GM19238 (cell line): ENCODE measurements around the gene TNFRSF1B.
A peak's percentile ranks its signal among the peaks of the same experiment; 100 is the strongest.

Experiments used
- DNase-seq: peaks from one replicate; pipeline ENCODE4 v3.0.0; 2011; ENCODE audit warnings: low spot score; ENCODE audit not compliant: insufficient read length

The TNFRSF1B gene

DNA sequence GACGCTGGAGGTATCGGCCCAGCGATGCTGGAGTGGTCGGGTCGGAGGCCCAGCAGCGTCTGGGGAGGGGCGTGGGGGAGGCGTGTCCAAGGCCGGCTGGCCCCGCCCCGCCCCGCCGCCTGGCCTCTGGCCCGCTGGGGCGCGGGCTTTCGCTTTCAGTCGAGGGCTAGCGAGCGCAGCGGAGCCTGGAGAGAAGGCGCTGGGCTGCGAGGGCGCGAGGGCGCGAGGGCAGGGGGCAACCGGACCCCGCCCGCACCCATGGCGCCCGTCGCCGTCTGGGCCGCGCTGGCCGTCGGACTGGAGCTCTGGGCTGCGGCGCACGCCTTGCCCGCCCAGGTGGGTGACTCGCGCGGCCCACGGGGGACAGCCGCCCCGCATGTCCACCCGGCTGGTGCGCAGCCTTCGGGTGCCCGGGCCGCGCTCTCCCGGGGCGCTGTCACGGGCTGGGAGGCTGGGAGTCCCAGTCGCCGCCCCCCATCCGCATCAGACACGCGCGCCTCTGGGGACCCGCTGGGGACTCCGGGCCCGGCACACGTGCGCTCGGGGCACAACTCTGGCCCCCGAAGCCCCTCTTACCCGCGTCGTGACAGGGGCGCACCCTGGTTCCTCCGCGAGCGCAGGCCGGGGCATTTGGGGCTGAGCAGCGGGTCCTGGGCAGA lies at the start of gene TNFRSF1B:
Gene TNFRSF1B, plus strand, starts transcription at position 158 of the 659 bp plus-strand sequence. Its CDS starts 101 bp downstream, at position 259.
- DNase-seq: peak; percentile 88

DNA sequence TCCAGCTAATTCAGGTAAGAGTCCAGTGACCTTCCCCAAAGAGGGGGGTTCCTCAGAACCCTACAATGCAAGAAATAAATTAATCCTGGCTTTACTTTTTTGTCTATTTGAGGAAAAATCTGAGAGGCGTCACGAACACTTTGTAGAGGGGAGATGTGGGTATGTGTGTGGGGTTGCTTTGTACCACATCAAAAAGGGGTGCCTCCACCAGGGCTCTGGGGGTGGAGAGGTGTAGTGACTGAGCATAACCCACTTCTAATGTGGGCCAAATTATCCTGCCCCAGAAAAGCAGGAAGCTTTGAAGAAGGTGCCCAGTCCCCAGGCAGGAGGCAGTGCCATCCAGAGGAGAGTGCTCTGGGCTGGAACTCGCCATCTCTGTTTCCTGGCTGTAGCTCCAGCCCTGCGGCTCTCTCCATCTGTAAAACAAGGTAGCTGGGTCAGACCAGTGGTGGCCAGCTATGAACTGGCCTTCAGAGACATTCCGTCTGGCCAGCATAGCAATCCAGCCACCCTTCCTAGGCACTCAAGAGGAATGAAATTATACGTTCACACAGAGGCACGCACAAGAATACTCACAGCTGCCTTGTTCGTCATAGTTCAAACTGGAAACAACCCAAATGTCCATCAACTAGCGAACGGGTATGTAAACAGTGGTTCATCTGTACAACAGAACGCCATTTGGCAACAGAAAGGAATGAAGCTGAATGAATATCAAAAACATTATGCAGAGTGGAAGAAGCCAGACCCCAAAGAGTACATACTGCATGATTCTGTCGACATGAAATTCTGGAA lies 45.4 kb upstream of the TNFRSF1B start:
- DNase-seq: no peak

DNA sequence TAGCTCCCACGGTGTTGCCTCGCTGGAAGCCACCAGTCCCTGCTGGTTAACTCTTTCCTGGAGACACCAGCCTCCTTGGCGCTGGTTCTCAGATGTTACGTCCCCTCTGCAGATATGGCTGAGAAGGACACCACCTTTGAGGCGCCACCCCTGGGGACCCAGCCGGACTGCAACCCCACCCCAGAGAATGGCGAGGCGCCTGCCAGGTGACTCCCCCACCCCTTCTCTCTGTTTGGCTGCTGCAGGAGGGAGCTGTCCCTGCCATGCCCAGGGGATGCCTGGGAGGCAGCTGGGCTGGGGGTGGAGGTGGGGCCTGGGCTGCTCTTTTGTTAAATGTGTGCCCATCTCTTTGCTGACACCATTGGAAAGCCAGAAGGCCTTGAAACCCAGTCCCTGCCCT lies 43.6 kb upstream of the TNFRSF1B start:
- DNase-seq: no peak

DNA sequence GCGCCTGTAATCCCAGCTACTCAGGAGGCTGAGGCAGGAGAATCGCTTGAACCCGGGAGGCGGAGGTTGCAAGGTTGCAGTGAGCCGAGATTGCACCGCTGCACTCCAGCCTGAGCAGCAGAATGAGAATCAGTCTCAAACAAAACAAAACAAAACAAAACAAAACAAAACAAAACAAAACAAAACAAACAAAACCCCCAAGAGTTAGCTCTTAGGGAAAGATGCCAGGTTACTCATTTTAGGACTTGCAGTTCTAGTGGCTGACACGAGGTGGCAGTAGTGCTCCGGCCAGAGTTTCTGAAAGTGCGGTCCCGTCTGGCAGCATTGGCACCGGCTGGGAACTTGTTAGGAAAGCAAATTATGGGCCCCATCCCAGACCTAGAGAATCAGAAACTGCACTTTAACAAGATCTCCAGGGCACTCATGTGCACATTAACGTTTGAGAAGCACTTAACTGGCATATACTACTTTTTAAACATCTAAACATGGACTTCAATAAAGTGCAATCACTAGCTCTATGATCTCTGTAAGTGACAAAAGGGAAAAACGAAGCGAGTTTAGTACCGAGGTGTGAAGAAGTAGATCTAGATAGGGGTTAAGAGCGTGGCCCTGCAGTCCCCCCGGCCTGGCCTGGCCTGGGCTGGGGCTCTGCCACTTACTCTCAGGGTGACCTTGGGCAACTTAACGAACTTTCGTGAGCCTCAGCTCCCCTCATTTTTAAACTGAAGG lies 41.9 kb upstream of the TNFRSF1B start:
- DNase-seq: peak; percentile 38

DNA sequence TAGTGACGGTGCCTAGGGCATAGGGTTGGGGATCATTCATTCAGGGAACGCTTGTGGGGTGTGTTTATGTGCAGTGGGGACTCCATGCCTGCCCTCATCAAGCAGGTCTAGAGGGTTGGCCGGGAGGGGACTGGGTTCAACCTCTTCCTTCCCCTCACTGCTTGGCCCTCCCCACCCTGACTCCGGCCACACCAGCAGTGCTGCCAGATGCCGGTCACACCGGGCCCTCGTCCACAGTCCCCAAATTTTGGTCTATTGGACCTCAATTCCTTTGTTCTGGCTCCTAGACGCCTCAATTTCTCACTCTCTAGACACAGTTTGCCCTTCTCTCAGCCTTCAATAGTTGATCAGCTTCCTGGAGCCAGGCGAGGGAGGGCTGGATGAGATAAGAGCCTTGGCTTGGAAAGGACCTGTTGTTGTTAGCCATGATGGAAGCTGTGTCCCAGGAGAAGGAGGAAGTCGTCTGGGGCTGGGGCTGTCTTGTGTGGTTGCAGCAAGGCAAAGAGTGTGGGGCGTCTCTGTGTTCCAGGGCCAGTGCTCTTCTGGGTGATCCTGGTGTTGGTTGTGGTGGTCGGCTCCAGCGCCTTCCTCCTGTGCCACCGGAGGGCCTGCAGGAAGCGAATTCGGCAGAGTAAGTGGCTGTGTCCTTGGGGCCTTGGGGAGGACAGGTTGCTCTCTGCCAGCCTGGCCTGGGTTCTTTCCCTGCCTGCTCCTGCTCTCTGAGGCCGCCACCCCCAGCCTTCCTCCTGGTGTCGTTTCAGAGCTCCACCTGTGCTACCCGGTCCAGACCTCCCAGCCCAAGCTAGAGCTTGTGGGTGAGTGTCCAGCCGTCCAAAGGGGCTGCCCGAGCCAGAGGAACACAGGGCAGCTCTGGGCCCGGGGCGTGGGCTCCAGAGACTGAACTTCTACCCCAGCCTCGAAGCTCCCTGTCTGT lies 41.1 kb upstream of the TNFRSF1B start:
- DNase-seq: no peak

DNA sequence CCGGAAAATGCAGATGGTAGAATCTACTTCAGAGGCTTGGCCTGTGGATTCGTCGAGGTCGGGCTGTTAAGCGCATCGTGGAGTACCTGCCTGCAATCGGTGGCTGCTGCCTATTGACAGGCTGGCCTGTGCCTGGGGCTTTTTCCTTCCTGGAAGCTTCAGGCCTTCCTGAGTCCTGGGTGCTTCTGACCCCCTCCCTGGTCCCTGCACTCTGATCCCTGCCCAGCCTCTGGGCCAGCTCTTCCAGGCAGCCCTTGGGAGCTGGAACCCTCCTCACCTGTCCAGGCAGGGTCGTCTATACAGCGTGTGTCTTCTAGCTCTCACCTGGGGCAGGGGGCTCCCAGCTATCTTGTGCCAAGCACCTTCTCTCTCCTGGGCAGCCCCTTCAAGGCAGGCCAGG lies 40.0 kb upstream of the TNFRSF1B start:
- no peak for DNase-seq

DNA sequence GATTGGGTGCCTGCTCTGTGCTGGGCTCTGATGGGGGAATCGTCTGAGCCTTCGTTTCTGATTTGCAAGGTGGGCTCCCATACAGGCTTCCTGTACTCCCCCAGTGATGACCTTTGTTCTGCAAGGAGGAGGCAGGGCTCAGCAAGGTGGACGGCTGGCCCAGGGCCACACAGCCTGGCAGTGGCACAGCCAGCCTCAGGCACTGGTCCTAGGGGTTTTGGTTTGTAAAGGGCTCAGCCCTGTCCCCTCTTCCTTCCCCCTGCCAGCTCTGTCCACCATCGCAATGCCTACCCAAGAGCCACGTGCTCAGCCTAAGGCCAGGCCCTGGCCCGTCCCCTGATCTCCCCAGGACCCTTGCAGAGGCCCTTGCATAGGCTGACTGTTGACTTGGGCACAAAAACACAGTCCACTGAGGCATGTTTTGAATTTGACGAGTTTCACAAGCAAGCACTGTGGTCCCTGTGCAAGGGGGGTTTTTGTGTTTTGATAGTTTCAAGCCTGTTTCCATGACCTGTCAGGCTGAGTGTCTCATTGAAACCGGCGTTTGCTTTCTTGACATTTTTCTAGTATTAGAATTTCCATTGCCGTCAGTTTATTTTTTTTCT lies 39.5 kb upstream of the TNFRSF1B start:
- DNase-seq: no peak

DNA sequence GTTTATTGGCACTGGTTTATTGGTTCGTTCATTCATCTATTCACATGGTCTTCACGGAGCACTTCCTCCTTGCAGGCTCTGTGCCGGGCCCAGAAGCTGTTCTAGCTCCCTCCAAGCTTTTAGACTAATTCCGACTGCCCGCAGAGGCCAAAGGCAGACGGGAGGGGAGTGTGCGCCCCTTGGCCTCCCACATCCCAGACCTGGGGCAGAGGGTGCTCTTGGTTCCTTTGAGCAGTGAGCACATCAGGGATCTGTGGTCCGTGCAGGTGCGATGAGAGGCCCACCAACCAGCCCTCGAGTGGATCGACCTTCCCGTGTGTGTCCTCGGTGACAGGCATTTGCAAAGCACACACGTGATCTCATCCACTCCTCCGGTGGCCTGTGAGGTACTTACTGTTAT lies 38.7 kb upstream of the TNFRSF1B start:
- no peak for DNase-seq

DNA sequence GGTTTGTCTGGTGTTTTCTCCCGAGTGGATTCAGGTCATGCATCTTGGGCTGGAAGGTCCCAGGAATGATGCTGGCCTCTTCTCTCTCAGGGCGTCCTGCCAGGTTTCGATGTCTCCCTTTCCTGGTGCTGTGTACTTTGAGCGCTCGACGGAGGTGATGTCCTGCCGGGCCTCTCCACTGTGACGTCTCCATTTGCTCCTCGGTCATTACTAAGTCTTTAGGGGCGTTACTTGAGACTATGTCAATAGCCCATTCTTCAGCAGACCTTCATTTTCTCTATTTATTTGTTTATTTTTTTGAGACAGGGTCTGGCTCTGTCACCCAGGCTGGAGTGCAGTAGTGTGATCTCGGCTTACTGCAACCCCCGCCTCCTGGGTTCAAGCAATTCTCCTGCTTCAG lies 37.2 kb upstream of the TNFRSF1B start:
- no peak for DNase-seq

DNA sequence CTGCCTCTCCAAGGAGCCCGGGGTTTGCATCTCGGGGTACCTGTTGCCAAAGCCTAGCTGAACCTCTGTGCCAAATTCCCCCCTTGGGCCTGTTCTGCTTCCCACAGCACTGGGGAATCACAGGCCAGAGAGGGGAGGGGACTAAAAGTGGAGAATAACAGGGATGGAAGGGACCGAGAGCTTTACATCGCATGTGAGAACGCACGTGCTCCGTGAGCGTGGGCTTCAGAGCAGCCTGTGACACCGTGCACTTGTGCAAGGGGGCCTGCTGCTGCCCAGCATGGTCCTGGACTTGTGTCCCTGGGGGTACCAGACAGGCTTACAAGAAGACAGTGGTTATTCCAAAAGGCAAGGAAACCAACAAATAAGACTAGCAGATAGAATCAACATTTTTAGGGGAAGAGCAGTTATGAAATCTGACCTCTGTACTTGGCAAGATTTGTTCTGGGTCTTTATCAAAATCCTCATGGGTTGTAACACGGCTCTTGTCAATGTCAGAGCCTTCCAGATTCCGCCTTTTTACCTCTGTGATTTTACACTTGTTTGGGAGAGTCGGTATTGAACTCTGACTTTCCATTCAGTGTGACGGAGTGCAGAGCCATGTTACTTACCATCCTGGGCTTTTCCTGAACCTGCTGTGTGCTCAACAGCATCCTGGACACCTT lies 36.2 kb upstream of the TNFRSF1B start:
- DNase-seq: no peak

DNA sequence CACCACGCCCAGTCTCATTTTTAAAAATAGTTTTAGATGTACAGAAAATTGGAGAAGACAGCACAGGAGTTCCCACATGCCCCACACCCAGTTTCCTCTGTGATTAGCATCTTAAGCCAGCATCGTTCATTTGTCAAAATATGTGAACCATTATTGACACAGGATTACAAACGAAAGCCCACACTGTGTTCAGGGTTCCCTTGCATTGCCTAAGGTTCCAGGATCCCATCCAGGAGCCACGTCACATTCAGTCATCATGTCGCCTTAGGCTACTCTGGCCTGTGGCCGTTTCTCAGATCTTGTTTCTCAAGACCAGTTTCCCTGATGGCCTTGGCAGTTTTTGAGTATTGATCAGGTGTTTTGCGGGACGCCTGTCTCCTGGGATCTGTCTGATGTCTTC lies 34.7 kb upstream of the TNFRSF1B start:
- no peak for DNase-seq

DNA sequence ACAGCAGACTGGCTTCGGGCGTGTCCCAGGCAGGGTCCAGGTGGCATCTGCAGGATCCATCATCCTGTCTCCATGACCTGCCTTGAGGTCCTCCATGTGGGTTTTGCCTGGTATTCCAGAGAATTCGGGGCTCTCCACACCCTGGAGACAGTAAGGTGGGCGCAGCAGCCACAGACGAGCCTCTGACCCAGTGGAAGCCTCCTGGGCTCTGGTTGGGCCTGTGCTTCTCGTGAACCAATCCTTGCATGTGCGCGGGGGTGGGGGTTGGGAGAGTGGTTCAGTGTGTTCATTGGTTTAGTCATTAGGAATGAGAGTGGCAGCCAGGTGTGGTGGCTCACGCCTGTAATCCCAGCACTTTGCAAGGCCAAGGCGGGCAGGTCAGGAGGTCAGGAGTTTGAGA lies 32.1 kb upstream of the TNFRSF1B start:
- DNase-seq: no peak

DNA sequence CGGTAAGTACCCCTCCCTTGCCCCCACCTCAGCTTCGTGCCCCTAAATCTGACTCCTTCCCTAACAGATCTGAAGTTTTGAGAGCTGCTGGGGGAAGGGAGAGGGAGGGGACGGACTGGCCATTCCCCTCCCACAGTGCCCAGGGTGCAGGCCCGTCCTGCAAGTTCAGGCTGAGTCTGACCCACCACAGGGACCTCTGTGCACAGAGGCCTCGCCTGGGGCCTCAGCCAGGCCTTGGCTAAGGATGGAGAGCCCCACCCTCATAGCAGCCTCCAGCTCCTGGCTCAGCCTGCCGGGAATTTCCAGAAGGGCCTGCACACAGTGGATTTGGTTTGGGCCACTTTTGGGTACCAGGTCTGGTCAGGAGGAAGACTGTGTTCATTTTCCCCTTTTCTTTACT lies 31.2 kb upstream of the TNFRSF1B start:
- no peak for DNase-seq

DNA sequence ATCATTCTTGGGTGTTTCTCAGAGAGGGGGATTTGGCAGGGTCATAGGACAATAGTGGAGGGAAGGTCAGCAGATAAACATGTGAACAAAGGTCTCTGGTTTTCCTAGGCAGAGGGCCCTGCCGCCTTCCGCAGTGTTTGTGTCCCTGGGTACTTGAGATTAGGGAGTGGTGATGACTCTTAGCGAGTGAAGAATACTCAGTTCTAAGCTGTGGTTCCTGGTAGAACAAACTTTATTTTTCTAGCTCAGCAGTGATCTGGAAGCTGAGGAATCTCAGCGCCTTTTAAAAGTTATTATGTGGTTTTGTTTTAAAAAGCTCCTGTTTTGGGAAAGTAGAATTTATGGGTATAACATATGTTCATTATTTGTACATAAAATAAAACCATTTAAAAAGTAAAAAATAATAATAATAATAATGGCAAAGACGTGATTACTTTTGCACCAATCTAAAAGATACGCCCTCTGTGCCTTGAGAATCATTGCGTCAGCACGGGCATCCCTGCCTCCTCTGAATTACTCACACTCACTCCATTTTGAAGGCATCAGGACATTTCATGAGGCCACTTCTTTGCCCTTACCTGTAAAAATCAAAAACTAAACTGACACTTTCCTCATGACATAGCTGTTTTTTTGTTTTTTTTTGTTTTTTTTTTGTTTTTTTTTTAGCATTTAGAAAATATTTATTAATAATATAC lies 29.7 kb upstream of the TNFRSF1B start:
- no peak for DNase-seq

DNA sequence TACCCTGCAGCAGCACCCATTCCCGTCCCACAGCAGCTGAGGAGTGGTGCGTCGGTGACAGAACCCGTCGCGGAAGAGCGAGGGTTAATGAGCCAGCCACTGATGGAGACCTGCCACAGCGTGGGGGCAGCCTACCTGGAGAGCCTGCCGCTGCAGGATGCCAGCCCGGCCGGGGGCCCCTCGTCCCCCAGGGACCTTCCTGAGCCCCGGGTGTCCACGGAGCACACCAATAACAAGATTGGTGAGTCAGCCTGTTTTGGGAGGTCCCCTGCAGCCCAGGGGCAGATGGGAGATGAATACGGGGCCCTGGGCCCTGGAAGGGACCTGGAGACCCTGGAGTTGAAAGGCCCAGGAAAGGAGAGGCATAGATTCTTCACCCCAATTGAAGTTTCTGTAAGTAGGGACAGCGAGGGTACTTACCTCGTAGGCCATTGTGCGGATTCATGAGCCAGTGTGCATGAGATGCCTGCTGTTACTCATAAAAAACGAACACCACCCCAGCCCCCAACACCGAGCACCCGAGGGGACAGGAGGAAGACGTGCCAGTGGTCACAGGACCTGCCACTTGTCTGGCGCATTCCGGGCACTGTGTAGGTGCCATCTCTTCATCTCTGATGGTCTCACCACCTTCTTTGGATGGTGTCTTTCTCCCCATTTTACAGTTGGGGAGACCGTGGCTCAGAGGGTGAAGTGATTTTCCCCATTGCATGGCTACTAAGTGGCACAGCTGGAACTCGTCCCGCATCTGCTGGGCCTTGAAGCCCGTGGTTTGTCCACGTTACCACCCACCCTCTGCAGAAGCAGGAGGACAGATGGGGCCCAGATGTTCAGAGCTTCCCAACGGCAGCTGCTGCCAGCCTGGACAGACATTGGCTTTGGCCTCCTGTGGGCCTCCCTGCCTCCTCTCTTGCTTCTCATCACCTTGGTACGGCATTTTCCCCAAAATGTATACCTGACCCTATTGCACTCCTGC lies 28.3 kb upstream of the TNFRSF1B start:
- DNase-seq: no peak

DNA sequence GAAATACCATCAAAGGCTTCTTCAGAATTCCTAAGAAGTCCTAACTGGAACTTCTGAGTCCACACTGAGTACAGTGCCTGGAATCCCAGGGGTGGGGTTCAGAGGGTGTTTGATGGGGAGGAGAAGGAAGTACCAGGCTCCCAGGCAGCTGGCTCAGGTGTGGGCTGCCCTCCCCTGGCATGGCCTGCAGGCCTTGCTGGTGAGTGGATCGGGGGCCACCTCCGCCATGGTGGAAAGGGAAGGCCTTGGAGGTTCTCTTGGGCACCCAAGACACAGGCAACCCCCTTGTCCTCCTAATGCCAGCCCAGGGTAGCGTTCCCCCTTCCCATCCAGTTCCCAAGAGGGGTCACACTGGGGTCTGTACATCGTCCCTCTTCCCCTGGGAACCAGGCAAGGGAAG lies 26.8 kb upstream of the TNFRSF1B start:
- no peak for DNase-seq

DNA sequence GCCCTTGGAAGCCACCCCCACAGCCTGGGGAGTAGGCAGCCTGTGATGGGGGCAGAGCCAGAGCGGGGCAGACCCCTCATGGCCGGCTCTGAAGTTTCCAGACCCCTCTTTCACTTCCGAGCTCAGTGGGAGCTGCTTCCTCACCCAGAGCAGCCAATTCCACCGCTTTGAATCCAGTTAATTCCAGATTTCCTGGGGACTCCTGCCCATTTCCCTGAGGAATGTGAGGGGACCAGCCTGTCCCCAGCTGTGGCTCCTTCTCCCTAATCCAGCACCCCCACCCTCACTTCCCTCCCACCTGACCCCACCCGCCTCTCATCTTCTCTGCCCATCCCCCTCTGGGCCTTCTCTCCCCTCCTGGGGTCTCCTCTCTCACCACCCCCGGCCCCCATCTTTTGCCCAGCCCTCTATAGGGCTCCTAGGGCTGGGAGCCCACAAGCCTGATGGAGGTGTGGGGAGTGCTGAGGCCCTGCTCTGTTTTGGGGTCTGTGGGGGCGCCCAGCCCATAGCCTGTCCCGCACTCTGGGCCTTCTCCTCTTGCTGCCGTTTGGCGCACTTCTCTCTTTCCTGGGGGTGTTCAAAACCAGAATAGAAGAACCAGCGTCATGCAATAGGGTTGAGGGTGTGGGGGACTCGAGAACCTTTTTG lies 26.2 kb upstream of the TNFRSF1B start:
- no peak for DNase-seq
